ENCODE data around the gene RAB19.

- TF ChIP-seq CTCF (IDR thresholded peaks at IDR 0.05; ENCODE audit: low read depth, low read length, missing input control) (no peak), SP1 (IDR thresholded peaks at IDR 0.05) (no peak)
- TF ChIP-seq, protein P1, sequence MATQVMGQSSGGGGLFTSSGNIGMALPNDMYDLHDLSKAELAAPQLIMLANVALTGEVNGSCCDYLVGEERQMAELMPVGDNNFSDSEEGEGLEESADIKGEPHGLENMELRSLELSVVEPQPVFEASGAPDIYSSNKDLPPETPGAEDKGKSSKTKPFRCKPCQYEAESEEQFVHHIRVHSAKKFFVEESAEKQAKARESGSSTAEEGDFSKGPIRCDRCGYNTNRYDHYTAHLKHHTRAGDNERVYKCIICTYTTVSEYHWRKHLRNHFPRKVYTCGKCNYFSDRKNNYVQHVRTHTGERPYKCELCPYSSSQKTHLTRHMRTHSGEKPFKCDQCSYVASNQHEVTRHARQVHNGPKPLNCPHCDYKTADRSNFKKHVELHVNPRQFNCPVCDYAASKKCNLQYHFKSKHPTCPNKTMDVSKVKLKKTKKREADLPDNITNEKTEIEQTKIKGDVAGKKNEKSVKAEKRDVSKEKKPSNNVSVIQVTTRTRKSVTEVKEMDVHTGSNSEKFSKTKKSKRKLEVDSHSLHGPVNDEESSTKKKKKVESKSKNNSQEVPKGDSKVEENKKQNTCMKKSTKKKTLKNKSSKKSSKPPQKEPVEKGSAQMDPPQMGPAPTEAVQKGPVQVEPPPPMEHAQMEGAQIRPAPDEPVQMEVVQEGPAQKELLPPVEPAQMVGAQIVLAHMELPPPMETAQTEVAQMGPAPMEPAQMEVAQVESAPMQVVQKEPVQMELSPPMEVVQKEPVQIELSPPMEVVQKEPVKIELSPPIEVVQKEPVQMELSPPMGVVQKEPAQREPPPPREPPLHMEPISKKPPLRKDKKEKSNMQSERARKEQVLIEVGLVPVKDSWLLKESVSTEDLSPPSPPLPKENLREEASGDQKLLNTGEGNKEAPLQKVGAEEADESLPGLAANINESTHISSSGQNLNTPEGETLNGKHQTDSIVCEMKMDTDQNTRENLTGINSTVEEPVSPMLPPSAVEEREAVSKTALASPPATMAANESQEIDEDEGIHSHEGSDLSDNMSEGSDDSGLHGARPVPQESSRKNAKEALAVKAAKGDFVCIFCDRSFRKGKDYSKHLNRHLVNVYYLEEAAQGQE (IDR thresholded peaks at IDR 0.05) = no peak
- TF ChIP-seq, protein P2, sequence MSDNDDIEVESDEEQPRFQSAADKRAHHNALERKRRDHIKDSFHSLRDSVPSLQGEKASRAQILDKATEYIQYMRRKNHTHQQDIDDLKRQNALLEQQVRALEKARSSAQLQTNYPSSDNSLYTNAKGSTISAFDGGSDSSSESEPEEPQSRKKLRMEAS (IDR thresholded peaks at IDR 0.05) = no peak
- TF ChIP-seq, protein P3, sequence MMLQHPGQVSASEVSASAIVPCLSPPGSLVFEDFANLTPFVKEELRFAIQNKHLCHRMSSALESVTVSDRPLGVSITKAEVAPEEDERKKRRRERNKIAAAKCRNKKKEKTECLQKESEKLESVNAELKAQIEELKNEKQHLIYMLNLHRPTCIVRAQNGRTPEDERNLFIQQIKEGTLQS (IDR thresholded peaks at IDR 0.05) = no peak
Observed at GRCh38 chr7:140446467-140446866, 42.6 kb downstream of the RAB19 start.

Measured in liver (tissue), 3 donors.